Thoracic aorta (tissue), 2 donors: ENCODE data around the gene ZBTB8A. TPM values are rescaled to one million over a fixed set of nuclear protein-coding genes. Genes with fewer than 3 reads are reported as not detected.

ENCODE experiments used
- ATAC-seq: fragments of 150-250 bp; one replicate; pipeline ENCODE4 v1.8.0; 2017; ENCODE audit warnings: low read depth; ENCODE audit not compliant: insufficient number of reproducible peaks, low FRiP score
- DNase-seq: peaks from one replicate; pipeline ENCODE4 v3.0.0-alpha.2; 2020; ENCODE audit warnings: low spot score
- H3K27ac ChIP-seq, 2 donors: fragments of 200-600 bp; sonication (generic); 1 replicate in 1 of 2; 2 replicates in 1 of 2; pipeline ENCODE4 v1.5.1; 2016; ENCODE audit warnings: mild to moderate bottlenecking in 2 of 2, moderate library complexity in 2 of 2
- H3K27me3 ChIP-seq: fragments of 200-600 bp; sonication (generic); replicated peaks from 2 replicates; pipeline ENCODE4 v1.6.0; 2016; ENCODE audit warnings: mild to moderate bottlenecking; ENCODE audit not compliant: insufficient read depth
- H3K36me3 ChIP-seq: fragments of 200-600 bp; sonication (generic); one replicate; pipeline ENCODE4 v1.5.1; 2016
- H3K4me1 ChIP-seq, 2 donors: fragments of 200-600 bp; sonication (generic); 1 replicate in 1 of 2; 2 replicates in 1 of 2; pipeline versions ENCODE4 v1.5.1 to v1.6.0; 2016; ENCODE audit warnings: low read depth in 2 of 2, mild to moderate bottlenecking in 1 of 2; ENCODE audit not compliant: control insufficient read depth in 1 of 2
- H3K4me3 ChIP-seq: fragments of 200-600 bp; sonication (generic); 2 replicates; pipeline ENCODE4 v1.5.1; 2016; ENCODE audit warnings: mild to moderate bottlenecking
- H3K9me3 ChIP-seq: fragments of 200-600 bp; sonication (generic); 2 replicates; pipeline ENCODE4 v1.5.1; 2016
- total RNA-seq, 2 donors: library from RNA; depleted of rRNA; stranded (reverse); fragments of >200 nt; gene quantifications; one replicate each; pipeline versions ENCODE4 v1.1.0 to v1.2.3, GENCODE V29; 2016
- TF ChIP-seq, protein P1 (sequence below): fragments of 200-600 bp; sonication (generic); IDR thresholded peaks from one replicate; pipeline ENCODE4 v1.5.1; 2019; ENCODE audit warnings: antibody characterized with exemption

The ZBTB8A gene
- total RNA-seq, 2 donors from 2014 or later: 4.5 to 5.6 TPM

DNA sequence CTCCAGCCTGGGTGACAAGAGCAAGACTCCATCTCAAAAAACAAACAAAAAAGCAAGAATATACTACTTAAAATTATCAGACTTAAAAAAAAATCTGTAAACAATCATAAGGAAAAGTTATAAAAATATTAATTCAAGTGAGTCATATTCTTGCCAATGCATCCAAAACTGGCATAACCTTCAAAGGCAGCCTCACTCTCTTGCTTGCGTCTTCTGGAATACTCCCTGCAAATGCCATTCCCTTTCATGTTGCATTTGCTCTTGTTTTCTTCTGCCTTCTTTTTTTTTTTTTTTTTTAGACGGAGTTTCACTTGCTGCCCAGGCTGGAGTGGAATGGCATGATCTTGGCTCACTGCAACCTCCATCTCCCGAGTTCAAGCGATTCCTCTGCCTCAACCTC is 32.2 kb upstream of the ZBTB8A start:
- no peaks in the 10 kb centered on the region for H3K27me3 ChIP-seq
- H3K4me3 ChIP-seq: no peak overlapping the region
- H3K4me1 ChIP-seq: no peaks in the 10 kb centered on the region
- DNase-seq: no peak
- TF ChIP-seq, protein P1, sequence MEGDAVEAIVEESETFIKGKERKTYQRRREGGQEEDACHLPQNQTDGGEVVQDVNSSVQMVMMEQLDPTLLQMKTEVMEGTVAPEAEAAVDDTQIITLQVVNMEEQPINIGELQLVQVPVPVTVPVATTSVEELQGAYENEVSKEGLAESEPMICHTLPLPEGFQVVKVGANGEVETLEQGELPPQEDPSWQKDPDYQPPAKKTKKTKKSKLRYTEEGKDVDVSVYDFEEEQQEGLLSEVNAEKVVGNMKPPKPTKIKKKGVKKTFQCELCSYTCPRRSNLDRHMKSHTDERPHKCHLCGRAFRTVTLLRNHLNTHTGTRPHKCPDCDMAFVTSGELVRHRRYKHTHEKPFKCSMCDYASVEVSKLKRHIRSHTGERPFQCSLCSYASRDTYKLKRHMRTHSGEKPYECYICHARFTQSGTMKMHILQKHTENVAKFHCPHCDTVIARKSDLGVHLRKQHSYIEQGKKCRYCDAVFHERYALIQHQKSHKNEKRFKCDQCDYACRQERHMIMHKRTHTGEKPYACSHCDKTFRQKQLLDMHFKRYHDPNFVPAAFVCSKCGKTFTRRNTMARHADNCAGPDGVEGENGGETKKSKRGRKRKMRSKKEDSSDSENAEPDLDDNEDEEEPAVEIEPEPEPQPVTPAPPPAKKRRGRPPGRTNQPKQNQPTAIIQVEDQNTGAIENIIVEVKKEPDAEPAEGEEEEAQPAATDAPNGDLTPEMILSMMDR: no peak
- no peak for ATAC-seq
- H3K9me3 ChIP-seq: no peaks in the 10 kb centered on the region
- no peaks in the 10 kb centered on the region for H3K36me3 ChIP-seq
- no peak overlapping the region for H3K27ac ChIP-seq

DNA sequence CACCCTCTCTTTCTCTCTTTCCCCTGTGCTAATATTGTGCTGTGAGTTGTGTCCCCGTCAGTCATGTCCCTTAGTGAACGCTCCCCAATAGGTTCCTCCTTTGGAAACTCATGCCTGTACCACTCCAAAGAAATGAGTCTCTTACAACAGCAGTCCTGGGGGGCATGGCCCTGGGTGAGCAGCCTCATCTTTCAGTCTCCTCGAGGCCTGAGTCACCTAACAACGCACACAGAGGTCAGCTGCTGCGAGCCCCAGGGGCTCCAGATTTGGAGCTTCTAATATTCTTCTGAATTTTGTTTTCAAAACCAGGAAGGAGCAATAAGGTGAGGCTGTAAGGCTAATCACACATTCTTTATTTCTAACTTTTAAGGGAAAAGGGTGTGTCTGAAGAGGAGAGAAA is 30.5 kb upstream of the ZBTB8A start:
- H3K36me3 ChIP-seq: no peaks in the 10 kb centered on the region
- H3K4me1 ChIP-seq: no peaks in the 10 kb centered on the region
- no peak for DNase-seq
- no peaks in the 10 kb centered on the region for H3K9me3 ChIP-seq
- TF ChIP-seq, protein P1: no peak
- ATAC-seq: no peak
- H3K27ac ChIP-seq: no peak overlapping the region
- no peaks in the 10 kb centered on the region for H3K27me3 ChIP-seq
- no peak overlapping the region for H3K4me3 ChIP-seq

DNA sequence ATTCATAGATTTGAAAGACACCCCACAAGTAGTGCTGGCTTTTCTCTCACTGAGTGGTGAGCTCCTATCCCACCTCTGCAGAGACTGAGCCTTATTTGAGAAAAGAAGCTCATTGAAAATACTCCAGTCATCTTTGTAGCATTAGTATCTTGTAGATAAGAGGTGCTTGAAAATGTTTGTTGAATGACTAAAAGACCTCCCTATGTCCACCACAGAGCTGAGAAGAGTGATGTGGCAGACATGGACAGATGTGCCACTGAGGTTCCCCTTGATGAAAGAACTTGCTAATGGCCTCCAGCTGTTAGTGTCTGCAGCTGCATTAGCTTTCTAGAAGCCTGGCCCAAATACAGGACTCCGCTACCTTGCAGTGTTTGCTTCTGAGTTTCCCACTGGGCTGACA is 29.3 kb upstream of the ZBTB8A start:
- TF ChIP-seq, protein P1: no peak
- ATAC-seq: no peak
- Histone ChIP-seq H3K9me3 (no peaks in the 10 kb centered on the region), H3K4me1 (no peaks in the 10 kb centered on the region), H3K36me3 (no peaks in the 10 kb centered on the region), H3K27ac (no peak overlapping the region), H3K27me3 (no peaks in the 10 kb centered on the region), H3K4me3 (no peak overlapping the region)
- no peak for DNase-seq

DNA sequence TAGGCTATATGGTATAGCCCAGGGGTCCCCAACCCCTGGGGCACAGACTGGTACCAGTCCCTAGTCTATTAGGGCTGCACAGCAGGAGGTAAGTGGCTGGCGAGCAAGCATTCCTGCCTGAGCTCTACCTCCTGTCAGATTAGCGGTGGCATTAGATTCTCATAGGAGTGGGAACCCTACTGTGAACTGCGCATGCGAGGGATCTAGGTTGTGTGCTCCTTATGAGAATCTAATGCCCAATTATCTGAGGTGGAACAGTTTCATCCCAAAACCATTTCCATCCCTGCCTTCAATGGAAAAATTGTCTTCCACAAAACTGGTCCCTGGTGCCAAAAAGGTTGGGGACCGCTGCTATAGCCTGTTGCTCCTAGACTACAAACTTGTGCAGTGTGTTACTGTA is 22.8 kb upstream of the ZBTB8A start:
- TF ChIP-seq, protein P1: no peak
- no peaks in the 10 kb centered on the region for H3K9me3 ChIP-seq
- H3K4me1 ChIP-seq: no peaks in the 10 kb centered on the region
- H3K27ac ChIP-seq: no peak overlapping the region
- no peak overlapping the region for H3K4me3 ChIP-seq
- no peaks in the 10 kb centered on the region for H3K27me3 ChIP-seq
- H3K36me3 ChIP-seq: no peaks in the 10 kb centered on the region
- DNase-seq: no peak
- ATAC-seq: no peak

DNA sequence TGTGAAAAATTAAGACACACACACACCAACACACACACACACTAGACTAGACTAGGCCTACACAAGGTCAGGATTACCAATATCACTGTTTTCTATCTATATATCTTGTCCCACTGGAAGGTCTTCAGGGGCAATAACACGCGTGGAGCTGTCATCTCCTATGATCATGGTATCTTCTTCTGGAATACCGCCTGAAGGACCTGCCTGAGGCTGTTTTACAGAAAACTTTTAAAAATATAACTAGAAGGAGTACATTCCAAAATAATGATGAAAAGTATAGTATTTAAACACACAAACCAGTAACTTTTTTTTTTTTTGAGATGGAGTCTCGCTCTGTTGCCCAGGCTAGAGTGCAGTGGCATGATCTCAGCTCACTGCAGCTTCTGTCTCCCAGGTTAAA is 20.3 kb upstream of the ZBTB8A start:
- TF ChIP-seq, protein P1: no peak
- DNase-seq (no peak), ATAC-seq (no peak)
- Histone ChIP-seq H3K27me3 (no peaks in the 10 kb centered on the region), H3K27ac (no peak overlapping the region), H3K36me3 (no peaks in the 10 kb centered on the region), H3K4me1 (no peaks in the 10 kb centered on the region), H3K9me3 (no peaks in the 10 kb centered on the region), H3K4me3 (no peak overlapping the region)
